ENCODE data around the gene HDDC3. TPM values are rescaled to one million over a fixed set of nuclear protein-coding genes. Genes with fewer than 3 reads are reported as not detected.

The HDDC3 gene
- total RNA-seq, 1 experiment from 2014 or later = 13.3 TPM

DNA sequence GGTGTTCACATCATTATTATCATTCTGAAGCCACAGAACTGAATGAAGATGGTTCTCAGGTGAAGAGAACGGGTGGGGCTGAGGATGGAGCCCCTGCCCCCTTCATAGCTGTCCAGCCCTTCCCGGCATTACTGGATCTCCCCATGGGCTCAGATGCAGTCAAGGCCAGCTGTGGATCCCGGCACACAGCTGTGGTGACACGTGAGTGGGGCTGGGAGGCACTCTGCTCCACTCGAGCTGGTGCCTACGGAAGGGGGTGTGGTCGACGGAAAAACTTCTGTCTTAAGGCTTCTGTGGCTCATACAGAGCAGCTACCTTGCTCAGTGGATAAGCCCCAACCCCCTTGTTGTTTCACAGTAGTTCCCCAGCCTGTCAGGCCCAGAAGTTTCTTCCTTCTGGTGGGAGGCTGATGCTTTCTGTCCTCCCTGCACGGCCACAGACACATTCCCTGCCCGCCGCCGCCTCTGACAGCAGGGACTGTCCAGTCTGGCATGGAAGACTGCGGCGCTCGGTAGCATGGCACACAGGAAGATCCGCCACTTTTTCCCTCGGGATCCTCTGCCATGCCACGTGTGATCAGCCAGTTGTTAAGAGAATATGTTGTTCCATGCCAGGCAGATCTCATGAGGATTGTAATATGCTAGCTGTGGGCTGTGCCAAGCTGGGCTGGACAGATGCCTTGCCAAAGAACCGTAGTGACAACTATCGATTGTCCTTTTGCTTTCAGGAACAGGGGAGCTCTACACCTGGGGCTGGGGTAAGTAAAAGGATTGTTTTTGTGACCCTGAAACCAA lies 28.1 kb upstream of the HDDC3 start:
- no peak overlapping the region for H2AFZ ChIP-seq (ENCODE audit: low read length)
- H3K27ac ChIP-seq (ENCODE audit: insufficient read length, low read depth, low read length) = no peak overlapping the region
- no peaks in the 10 kb centered on the region for H3K9me3 Mint-ChIP-seq
- TF ChIP-seq, protein P1, sequence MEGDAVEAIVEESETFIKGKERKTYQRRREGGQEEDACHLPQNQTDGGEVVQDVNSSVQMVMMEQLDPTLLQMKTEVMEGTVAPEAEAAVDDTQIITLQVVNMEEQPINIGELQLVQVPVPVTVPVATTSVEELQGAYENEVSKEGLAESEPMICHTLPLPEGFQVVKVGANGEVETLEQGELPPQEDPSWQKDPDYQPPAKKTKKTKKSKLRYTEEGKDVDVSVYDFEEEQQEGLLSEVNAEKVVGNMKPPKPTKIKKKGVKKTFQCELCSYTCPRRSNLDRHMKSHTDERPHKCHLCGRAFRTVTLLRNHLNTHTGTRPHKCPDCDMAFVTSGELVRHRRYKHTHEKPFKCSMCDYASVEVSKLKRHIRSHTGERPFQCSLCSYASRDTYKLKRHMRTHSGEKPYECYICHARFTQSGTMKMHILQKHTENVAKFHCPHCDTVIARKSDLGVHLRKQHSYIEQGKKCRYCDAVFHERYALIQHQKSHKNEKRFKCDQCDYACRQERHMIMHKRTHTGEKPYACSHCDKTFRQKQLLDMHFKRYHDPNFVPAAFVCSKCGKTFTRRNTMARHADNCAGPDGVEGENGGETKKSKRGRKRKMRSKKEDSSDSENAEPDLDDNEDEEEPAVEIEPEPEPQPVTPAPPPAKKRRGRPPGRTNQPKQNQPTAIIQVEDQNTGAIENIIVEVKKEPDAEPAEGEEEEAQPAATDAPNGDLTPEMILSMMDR (conservative IDR thresholded peaks at IDR 0.05) = no peak
- H4K20me1 ChIP-seq (ENCODE audit: control insufficient read depth, insufficient read depth, insufficient read length) = no peaks in the 10 kb centered on the region
- H3K4ac ChIP-seq (ENCODE audit: low read depth, low read length) = no peak overlapping the region
- H3K56ac ChIP-seq (ENCODE audit: insufficient read length, low read depth, low read length) = no peak overlapping the region
- no peak overlapping the region for H3K14ac ChIP-seq (ENCODE audit: insufficient read depth, low read length)
- H3K4me1 Mint-ChIP-seq = peaks cover 15 to 16% of the 10 kb centered on the region in 2 experiments
- no peaks in the 10 kb centered on the region for H3K79me2 ChIP-seq (ENCODE audit: insufficient read depth, low read length)
- no peak overlapping the region for H2BK120ac ChIP-seq (ENCODE audit: low read depth, low read length, poor library complexity, severe bottlenecking)
- peaks cover 10 to 57% (median 53%) of the 10 kb centered on the region in 3 experiments for H3K36me3 Mint-ChIP-seq (ENCODE audit: insufficient read depth in 1 of 3, low read depth in 3 of 3)
- no peak overlapping the region for H2BK15ac ChIP-seq (ENCODE audit: low read depth, low read length)
- H3K4me1 ChIP-seq (ENCODE audit: insufficient read depth, low read length) = peaks cover 7% of the 10 kb centered on the region; the same call in 1 of the 2 replicates
- H3K27me3 ChIP-seq (ENCODE audit: insufficient read depth, low read length) = no peaks in the 10 kb centered on the region
- no peak for DNase-seq
- no peaks in the 10 kb centered on the region for H3K27me3 Mint-ChIP-seq (ENCODE audit: low read depth)
- no peak overlapping the region for H4K5ac ChIP-seq (ENCODE audit: insufficient read length, low read depth, low read length)
- H3T11ph ChIP-seq (ENCODE audit: low read length) = no peak overlapping the region
- no peak overlapping the region for H3K18ac ChIP-seq (ENCODE audit: insufficient read length, low read depth, low read length)
- H3K27ac Mint-ChIP-seq = peak overlapping the region in 2 of 3 experiments; percentile 3 to 32; a peak in 3 of 7 replicates
- no peak overlapping the region for H2BK5ac ChIP-seq (ENCODE audit: insufficient read length, low read length)
- no peak overlapping the region for H3K4me2 ChIP-seq (ENCODE audit: insufficient read depth, insufficient read length, low read length)
- H3K23ac ChIP-seq (ENCODE audit: insufficient read length, low read depth, low read length) = no peak overlapping the region
- H2BK12ac ChIP-seq (ENCODE audit: insufficient read length, low read depth, low read length) = no peak overlapping the region
- H3K79me1 ChIP-seq (ENCODE audit: insufficient read depth, low read depth, low read length, poor library complexity, severe bottlenecking) = no peaks in the 10 kb centered on the region
- no peaks in the 10 kb centered on the region for H3K9me3 ChIP-seq (ENCODE audit: control insufficient read depth, low read depth, low read length)
- H3K23me2 ChIP-seq (ENCODE audit: insufficient read length, low read depth, low read length, poor library complexity, severe bottlenecking) = peaks cover 11% of the 10 kb centered on the region
- H2AK5ac ChIP-seq (ENCODE audit: insufficient read length, low read length) = no peak overlapping the region
- WGBS (ENCODE audit: extremely low coverage, insufficient read length, low lambda C conversion rate) = no CpG with 5 or more reads among the region's 20 CpGs
- H2BK20ac ChIP-seq (ENCODE audit: low read depth, low read length, poor library complexity, severe bottlenecking) = no peak overlapping the region
- H3K9ac ChIP-seq (ENCODE audit: extremely low read depth, insufficient read length, low read length) = no peak overlapping the region
- no peak overlapping the region for H4K91ac ChIP-seq (ENCODE audit: insufficient read length, low read depth, low read length)
- no peak overlapping the region for H3K4me3 Mint-ChIP-seq
- H4K8ac ChIP-seq (replicated peaks; ENCODE audit: insufficient read length, low read depth, low read length) = no peak overlapping the region
